Spleen (tissue), 11 donors: ENCODE data around the gene NRG3. TPM values are rescaled to one million over a fixed set of nuclear protein-coding genes. Genes with fewer than 3 reads are reported as not detected.

Experiments
- DNase-seq: peaks from one replicate; pipeline ENCODE4 v3.0.0-alpha.2; 2020
- H3K27ac ChIP-seq, 8 donors: fragments of 200-600 bp; sonication (generic) in 7 of 8; 1 replicate in 4 of 8; 2 replicates in 4 of 8; pipeline versions ENCODE4 v1.5.0 to v1.8.0; 2016 to 2021; ENCODE audit warnings: inconsistent platforms in 4 of 8, mild to moderate bottlenecking in 4 of 8, moderate library complexity in 1 of 8
- H3K27me3 ChIP-seq, 7 donors: fragments of 200-600 bp; sonication (generic) in 6 of 7; replicated peaks in 1 of 7; 1 replicate in 4 of 7; 2 replicates in 3 of 7; pipeline versions ENCODE4 v1.5.0 to v1.8.0; 2016 to 2021; ENCODE audit warnings: inconsistent platforms in 3 of 7, mild to moderate bottlenecking in 1 of 7
- H3K36me3 ChIP-seq, 6 donors: fragments of 200-600 bp; sonication (generic) in 5 of 6; 1 replicate in 4 of 6; 2 replicates in 2 of 6; pipeline versions ENCODE4 v1.5.0 to v1.8.0; 2016 to 2021; ENCODE audit warnings: inconsistent platforms in 2 of 6
- H3K4me1 ChIP-seq, 6 donors: fragments of 200-600 bp; sonication (generic) in 5 of 6; 1 replicate in 3 of 6; 2 replicates in 3 of 6; pipeline versions ENCODE4 v1.5.0 to v1.8.0; 2016 to 2021; ENCODE audit warnings: inconsistent platforms in 3 of 6
- H3K4me3 ChIP-seq, 8 donors: fragments of 200-600 bp; sonication (generic) in 7 of 8; 1 replicate in 4 of 8; 2 replicates in 4 of 8; pipeline versions ENCODE4 v1.5.0 to v1.8.0; 2016 to 2021; ENCODE audit warnings: inconsistent platforms in 4 of 8, mild to moderate bottlenecking in 4 of 8, moderate library complexity in 2 of 8
- H3K9me3 ChIP-seq, 8 donors: fragments of 200-600 bp; sonication (generic) in 7 of 8; 1 replicate in 4 of 8; 2 replicates in 4 of 8; pipeline versions ENCODE4 v1.5.0 to v1.8.0; 2016 to 2021; ENCODE audit warnings: inconsistent platforms in 4 of 8
- CTCF ChIP-seq, 11 experiments: fragments of 200-600 bp in 7 of 11; fragments of 450-650 bp in 4 of 11; sonication (generic) in 4 of 11; IDR thresholded peaks in 8 of 11; conservative IDR thresholded peaks in 3 of 11; 1 replicate in 7 of 11; 2 replicates in 4 of 11; pipeline versions ENCODE4 v1.4.0 to v1.8.0; 2016 to 2021; ENCODE audit warnings: antibody characterized with exemption in 11 of 11, inconsistent platforms in 4 of 11, mild to moderate bottlenecking in 1 of 11
- POLR2A ChIP-seq, 3 donors: fragments of 450-650 bp; IDR thresholded peaks; one replicate each; pipeline ENCODE4 v1.5.1; 2017; ENCODE audit warnings: antibody characterized with exemption in 3 of 3, mild to moderate bottlenecking in 1 of 3
- POLR2AphosphoS5 ChIP-seq, 3 donors: sonication (generic); formaldehyde crosslinking; IDR thresholded peaks; one replicate each; pipeline ENCODE4 v1.5.1; 2017; ENCODE audit warnings: antibody characterized with exemption in 3 of 3
- WGBS, 5 donors: extraction: QIAGEN DNeasy Blood & Tissue Kit in 3 of 5; methylation state at CpG; one replicate each; pipeline versions ENCODE4 v1.1.5 to v1.1.7; 2013 to 2018; 5-methylcytosine and 5-hydroxymethylcytosine counted together
- intact Hi-C: fragments of 100-400 bp; cut with DNase I; formaldehyde crosslinking; loops from one replicate; pipeline ENCODE4 v1.15.0; 2023; ENCODE audit warnings: low total_unique reads
- polyA plus RNA-seq, 3 donors: library from polyadenylated mRNA; stranded (reverse); fragments of 200-250 nt; gene quantifications; one replicate each; pipeline ENCODE4 v1.2.1, GENCODE V29; 2013
- total RNA-seq, 7 donors: library from RNA; depleted of rRNA in 3 of 7; stranded (reverse); fragments of >200 nt in 3 of 7; fragmentation: NEBNext Ultra II Directional in 4 of 7; extraction: Animal tissue kit (Norgen Biotek cat#: 25700) in 4 of 7; gene quantifications; one replicate each; pipeline versions ENCODE4 v1.1.0 to v1.2.1, GENCODE V29; 2016 to 2021
- donor health status: healthy with polysubstance abuse.
- donor health status: DM: no; HTN: no; CAD: no; lungs with moderate emphysema.
- donor health status: DM: no; HTN: no; CAD: no.
- donor health status: Bipolar disorder and iron deficiency.
- donor health status: healthy.
- donor health status: DM: no; HTN: no; CAD: no.
- donor health status: DM: yes; HTN: yes; CAD: no.

NRG3 gene
- total and polyA plus RNA-seq, 10 donors: 0.10 to 0.22 (median 0.21) TPM; not detected in 7

DNA sequence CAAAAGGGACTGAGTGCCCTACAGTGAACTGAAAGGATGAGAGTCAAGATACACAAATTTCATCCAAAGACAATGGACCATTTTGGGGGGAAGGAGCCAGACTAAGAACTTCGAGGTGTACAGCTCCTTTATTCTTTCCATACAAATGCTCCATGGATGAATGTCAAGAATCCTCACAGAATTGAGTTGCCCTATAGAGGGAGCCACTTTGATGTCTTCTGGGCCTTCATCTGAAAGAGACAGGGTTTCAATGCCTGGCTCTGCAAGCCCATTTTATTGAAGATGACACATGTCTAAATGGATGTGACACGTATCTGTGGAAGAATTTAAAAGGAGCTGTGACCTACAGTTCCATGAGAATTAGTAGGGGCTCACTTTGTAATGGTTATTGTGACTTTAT lies 32.0 kb upstream of the NRG3 start:
- 58 to 65% (median 62%) methylated on average over 2 of the region's 2 CpGs for WGBS, 5 donors
- intact Hi-C loops: no loop called here

GRCh38 chr10:81847675-81848074 lies 27.3 kb upstream of the NRG3 start:
- 70 to 87% (median 79%) methylated on average over 2 of the region's 2 CpGs for WGBS, 5 donors
- intact Hi-C loops: no loop called here
- Histone ChIP-seq H3K27me3 (no peaks in the 10 kb centered on the region), H3K4me1 (no peaks in the 10 kb centered on the region), H3K4me3 (no peak overlapping the region), H3K9me3 (no peaks in the 10 kb centered on the region), H3K27ac (no peak overlapping the region), H3K36me3 (no peaks in the 10 kb centered on the region)
- no peak for DNase-seq
- TF ChIP-seq CTCF (IDR thresholded peaks at IDR 0.05 in 8 of 11, conservative IDR thresholded peaks at IDR 0.05 in 3 of 11) (no peak), POLR2A (IDR thresholded peaks at IDR 0.05) (no peak), POLR2AphosphoS5 (IDR thresholded peaks at IDR 0.05) (no peak)

More for the DNA sequence above, 32.0 kb upstream of the NRG3 start:
- Histone ChIP-seq H3K27ac (no peak overlapping the region), H3K36me3 (no peaks in the 10 kb centered on the region), H3K4me3 (no peak overlapping the region), H3K27me3 (no peaks in the 10 kb centered on the region), H3K9me3 (no peaks in the 10 kb centered on the region), H3K4me1 (no peaks in the 10 kb centered on the region)
- DNase-seq: no peak
- no peak for TF ChIP-seq POLR2AphosphoS5 (IDR thresholded peaks at IDR 0.05)
- TF ChIP-seq CTCF (IDR thresholded peaks at IDR 0.05 in 8 of 11, conservative IDR thresholded peaks at IDR 0.05 in 3 of 11): no peak
- TF ChIP-seq POLR2A (IDR thresholded peaks at IDR 0.05): no peak

GRCh38 chr10:81848514-81848913 lies 26.5 kb upstream of the NRG3 start:
- no peaks in the 10 kb centered on the region for H3K36me3 ChIP-seq
- intact Hi-C loops: no loop called here
- no peak for DNase-seq
- H3K9me3 ChIP-seq: peaks cover 0 to 3% (median 0%) of the 10 kb centered on the region in 8 donors
- 21 to 28% (median 27%) methylated on average over 4 of the region's 4 CpGs for WGBS, 5 donors
- H3K27me3 ChIP-seq: no peaks in the 10 kb centered on the region
- no peaks in the 10 kb centered on the region for H3K4me1 ChIP-seq
- H3K4me3 ChIP-seq: no peak overlapping the region
- TF ChIP-seq POLR2A (IDR thresholded peaks at IDR 0.05): no peak
- no peak for TF ChIP-seq POLR2AphosphoS5 (IDR thresholded peaks at IDR 0.05)
- TF ChIP-seq CTCF (IDR thresholded peaks at IDR 0.05 in 8 of 11, conservative IDR thresholded peaks at IDR 0.05 in 3 of 11): no peak
- H3K27ac ChIP-seq: no peak overlapping the region

GRCh38 chr10:81848931-81849330 lies 26.1 kb upstream of the NRG3 start:
- H3K36me3 ChIP-seq: no peaks in the 10 kb centered on the region
- intact Hi-C loops: no loop called here
- DNase-seq: no peak
- no peak overlapping the region for H3K27ac ChIP-seq
- H3K4me1 ChIP-seq: no peaks in the 10 kb centered on the region
- WGBS, 5 donors: 83 to 88% (median 86%) methylated on average over 5 of the region's 5 CpGs
- TF ChIP-seq POLR2A (IDR thresholded peaks at IDR 0.05) (no peak), POLR2AphosphoS5 (IDR thresholded peaks at IDR 0.05) (no peak), CTCF (IDR thresholded peaks at IDR 0.05 in 8 of 11, conservative IDR thresholded peaks at IDR 0.05 in 3 of 11) (no peak)
- H3K27me3 ChIP-seq: no peaks in the 10 kb centered on the region
- H3K9me3 ChIP-seq: peaks cover 0 to 7% (median under 1%) of the 10 kb centered on the region in 8 donors
- H3K4me3 ChIP-seq: no peak overlapping the region
